Activated CD4-positive, alpha-beta memory T cell treated with anti-CD3 and anti-CD28 coated beads, Interleukin-2, amount 10 ng/mL, durations not matched to agents 7 days and 5 days (primary cell): ENCODE data around the gene MPIG6B. TPM values are rescaled to one million over a fixed set of nuclear protein-coding genes. Genes with fewer than 3 reads are reported as not detected.
"Not testable (repeated sequence)": the region's sequence is repeated elsewhere in the genome, so short reads cannot be mapped to it uniquely, and the experiment has no call there.

Experiments
- CTCF ChIA-PET: fragments of 350-600 bp; sonication (Branson Sonifier 250); formaldehyde crosslinking; loops from one replicate; lab custom pipeline; 2021; ENCODE audit warnings: antibody characterized with exemption, inconsistent platforms; lab: Charles Lee
- POLR2A ChIA-PET: fragments of 350-600 bp; sonication (Branson Sonifier 250); formaldehyde crosslinking; loops from one replicate; lab custom pipeline; 2021; ENCODE audit warnings: antibody characterized with exemption; lab: Charles Lee
- DNase-seq: peaks from one replicate; pipeline ENCODE4 v3.0.0-alpha.2; 2020
- H3K27ac Mint-ChIP-seq: one replicate; pipeline ENCODE4 v1.8.0; 2021; ENCODE audit warnings: mild to moderate bottlenecking, mixed read lengths
- H3K27me3 Mint-ChIP-seq: one replicate; pipeline ENCODE4 v1.8.0; 2021; ENCODE audit warnings: mixed read lengths
- H3K36me3 Mint-ChIP-seq: one replicate; pipeline ENCODE4 v1.8.0; 2021; ENCODE audit warnings: low read depth, mixed read lengths
- H3K4me1 Mint-ChIP-seq: one replicate; pipeline ENCODE4 v1.8.0; 2021; ENCODE audit warnings: mixed read lengths
- H3K4me3 Mint-ChIP-seq: one replicate; pipeline ENCODE4 v1.8.0; 2021; ENCODE audit warnings: mild to moderate bottlenecking, mixed read lengths
- H3K9me3 Mint-ChIP-seq: one replicate; pipeline ENCODE4 v1.8.0; 2021; ENCODE audit warnings: mixed read lengths
- total RNA-seq, 2 experiments: library from RNA; stranded (reverse); gene quantifications; one replicate each; pipeline ENCODE4 v1.2.3, GENCODE V29; 2021

Gene MPIG6B
- total RNA-seq, 2 experiments from 2014 or later = not detected

DNA sequence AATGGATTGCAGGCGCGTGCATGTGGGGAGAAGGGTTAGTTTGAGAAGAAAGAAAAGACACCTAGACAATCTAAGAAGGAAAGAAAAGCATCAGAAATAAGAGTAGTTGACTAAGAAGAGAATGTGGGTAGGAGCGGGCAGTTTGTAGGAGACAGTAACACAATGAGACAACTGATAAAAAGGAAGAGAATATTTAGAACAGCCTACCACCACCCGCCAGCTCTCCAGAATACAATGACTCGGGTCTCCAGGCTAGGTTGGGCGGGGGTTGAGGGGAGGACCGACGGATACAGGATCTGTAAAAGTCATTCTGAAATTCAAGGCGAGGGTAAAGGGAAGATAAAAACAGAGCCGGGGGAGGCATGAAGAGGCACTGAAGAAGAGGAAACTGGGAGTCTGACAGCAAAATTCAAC, 20.8 kb upstream of the MPIG6B start:
- peak overlapping the region; percentile 98 for H3K4me3 Mint-ChIP-seq
- ChIA-PET CTCF (interaction anchor here (0.6 to 2.6 kb wide), 4 partner anchors 36 to 128 kb away, joined by 3 to 18 read pairs (median 6); partner anchors contain the start of gene MSH5), POLR2A (interaction anchor here (0.7 to 3.7 kb wide), 20 partner anchors 9 to 196 kb away, joined by 3 to 73 read pairs (median 4); partner anchors contain the start of genes BAG6, C6orf47, CLIC1 and CSNK2B)
- H3K27me3 Mint-ChIP-seq = no peaks in the 10 kb centered on the region
- H3K27ac Mint-ChIP-seq = peak overlapping the region; percentile 95
- DNase-seq = no peak
- H3K36me3 Mint-ChIP-seq = peaks cover 19% of the 10 kb centered on the region
- H3K4me1 Mint-ChIP-seq = peaks cover 38% of the 10 kb centered on the region
- no peaks in the 10 kb centered on the region for H3K9me3 Mint-ChIP-seq

DNA sequence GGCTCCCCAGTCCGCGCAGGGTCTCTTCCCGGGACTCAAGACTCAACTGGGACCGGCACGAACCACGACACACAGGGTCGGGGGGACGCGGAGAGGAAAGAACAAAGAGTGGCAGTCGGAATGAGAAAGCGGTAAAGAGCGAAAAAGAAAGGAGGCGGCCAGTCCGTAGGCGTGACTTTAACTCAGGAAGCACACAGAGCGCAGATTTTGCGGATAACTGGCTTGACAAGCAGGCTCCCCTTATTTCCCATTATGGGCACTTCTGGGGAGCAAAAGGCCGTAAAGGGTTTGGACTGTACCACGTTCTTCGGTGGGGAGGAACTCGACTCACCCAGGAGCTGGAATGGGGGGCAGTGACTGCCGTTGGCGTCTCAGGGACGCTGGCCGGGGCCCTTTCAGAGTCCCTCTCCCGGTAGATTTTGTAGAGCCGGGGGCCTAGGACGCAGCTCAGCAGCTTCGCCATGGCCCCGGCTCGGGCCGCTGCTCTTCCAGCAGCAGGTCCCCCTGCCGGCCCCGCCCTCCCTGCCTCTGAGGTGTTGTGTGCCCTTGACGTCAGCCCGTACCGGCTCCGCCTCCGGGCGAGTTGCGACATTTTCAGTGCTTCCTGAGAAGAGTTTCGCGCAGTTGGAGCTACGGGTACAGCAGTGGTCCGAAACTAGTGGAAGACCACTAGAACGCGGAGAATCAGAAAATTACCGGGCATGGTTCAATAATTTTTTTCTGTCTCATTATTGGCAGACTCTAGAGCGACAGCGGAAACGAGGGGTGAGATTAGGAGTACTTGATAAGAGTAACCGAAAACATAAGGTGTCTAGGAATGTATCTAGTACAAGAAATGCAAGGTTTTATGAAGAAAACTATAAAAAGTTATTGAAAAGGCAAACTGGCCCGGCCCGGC, 20.1 kb upstream of the MPIG6B start, which contains the start of gene ABHD16A:
ABHD16A (minus strand) TSS at position 506 of the 898 bp plus-strand sequence; CDS start at position 463, 43 bp downstream.
- no peaks in the 10 kb centered on the region for H3K9me3 Mint-ChIP-seq
- peak; percentile 98 for DNase-seq
- peak within 1 kb of the TSS; percentile 95 for H3K27ac Mint-ChIP-seq
- CTCF ChIA-PET = interaction anchor here (0.6 to 2.6 kb wide), 11 partner anchors 9 to 249 kb away, joined by 3 to 18 read pairs (median 3); partner anchors contain the start of genes C6orf47, EHMT2 and MSH5
- H3K4me1 Mint-ChIP-seq = peaks cover 32% of the 10 kb centered on the region
- POLR2A ChIA-PET = interaction anchor here (0.7 to 3.7 kb wide), 25 partner anchors 8 to 195 kb away, joined by 3 to 73 read pairs (median 4); partner anchors contain the start of genes BAG6, C6orf47, CLIC1 and CSNK2B
- H3K27me3 Mint-ChIP-seq = no peaks in the 10 kb centered on the region
- H3K4me3 Mint-ChIP-seq = peak within 1 kb of the TSS; percentile 98
- peaks cover 14% of the 10 kb centered on the region for H3K36me3 Mint-ChIP-seq

DNA sequence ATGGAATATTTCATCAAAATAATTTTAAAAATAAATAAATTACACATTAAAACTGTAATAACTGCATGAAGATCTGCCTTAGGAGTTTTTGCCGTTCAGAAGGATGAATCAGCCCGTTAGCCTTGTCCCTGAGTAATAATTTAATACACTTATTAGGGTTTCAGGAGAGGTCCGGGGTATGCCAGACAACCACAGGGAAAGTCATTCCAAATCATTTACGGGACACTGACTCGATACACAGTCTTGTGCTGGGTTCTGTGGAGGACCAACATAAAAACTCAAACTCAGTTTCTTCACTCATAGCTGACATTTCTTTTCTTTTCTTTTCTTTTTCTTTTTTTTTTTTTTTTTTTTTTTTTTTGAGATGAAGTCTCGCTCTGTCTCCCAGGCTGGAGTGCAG, 17.2 kb upstream of the MPIG6B start:
- Mint-ChIP-seq H3K9me3 (no peaks in the 10 kb centered on the region), H3K27me3 (no peaks in the 10 kb centered on the region), H3K4me1 (peaks cover 29% of the 10 kb centered on the region), H3K4me3 (no peak overlapping the region), H3K27ac (no peak overlapping the region), H3K36me3 (peaks cover 4% of the 10 kb centered on the region)
- CTCF ChIA-PET = interaction anchor here (1.4 kb wide), 1 partner anchor 32 kb away, joined by 3 read pairs; no protein-coding TSS in a partner anchor
- POLR2A ChIA-PET = no interaction called here
- DNase-seq = no peak

DNA sequence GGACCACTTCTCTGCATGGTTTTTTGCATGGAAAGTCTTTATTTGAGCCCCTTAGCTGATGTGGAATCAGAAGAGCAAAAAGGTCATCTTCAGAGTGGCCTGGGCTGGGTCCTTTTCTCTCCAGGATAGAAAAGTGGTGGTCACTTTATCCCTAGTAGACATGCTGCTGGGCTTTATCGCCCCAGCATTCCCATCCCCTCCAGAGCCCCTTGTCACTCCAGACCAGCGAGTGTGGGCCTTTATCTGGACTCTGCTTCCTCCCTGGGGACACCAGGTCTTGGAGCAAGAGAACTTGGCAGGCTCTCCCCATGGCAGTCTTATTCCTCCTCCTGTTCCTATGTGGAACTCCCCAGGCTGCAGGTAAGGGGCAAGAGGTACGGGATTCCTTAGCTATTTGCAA, 16.6 kb upstream of the MPIG6B start, which contains the start of gene LY6G6F:
LY6G6F (plus strand) TSS at position 268 of the 400 bp plus-strand sequence; CDS start at position 309, 41 bp downstream.
- H3K27ac Mint-ChIP-seq = no peak within 1 kb of the TSS
- H3K4me1 Mint-ChIP-seq = peaks cover 29% of the 10 kb centered on the region
- H3K4me3 Mint-ChIP-seq = no peak within 1 kb of the TSS
- CTCF ChIA-PET = interaction anchor here (1.4 kb wide), 1 partner anchor 32 kb away, joined by 3 read pairs; no protein-coding TSS in a partner anchor
- no peaks in the 10 kb centered on the region for H3K36me3 Mint-ChIP-seq
- H3K9me3 Mint-ChIP-seq = no peaks in the 10 kb centered on the region
- DNase-seq = no peak
- H3K27me3 Mint-ChIP-seq = no peaks in the 10 kb centered on the region
- POLR2A ChIA-PET = interaction anchor here (0.6 kb wide), 1 partner anchor 121 kb away, joined by 3 read pairs; the partner anchor contains the start of gene HSPA1B

DNA sequence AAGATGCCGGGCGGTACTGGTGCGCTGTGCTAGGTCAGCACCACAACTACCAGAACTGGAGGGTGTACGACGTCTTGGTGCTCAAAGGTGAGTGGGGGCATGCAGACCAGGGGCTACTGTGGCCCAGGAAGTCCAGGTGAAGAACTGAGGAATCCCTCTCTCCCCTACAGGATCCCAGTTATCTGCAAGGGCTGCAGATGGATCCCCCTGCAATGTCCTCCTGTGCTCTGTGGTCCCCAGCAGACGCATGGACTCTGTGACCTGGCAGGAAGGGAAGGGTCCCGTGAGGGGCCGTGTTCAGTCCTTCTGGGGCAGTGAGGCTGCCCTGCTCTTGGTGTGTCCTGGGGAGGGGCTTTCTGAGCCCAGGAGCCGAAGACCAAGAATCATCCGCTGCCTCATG, 15.5 kb upstream of the MPIG6B start:
- POLR2A ChIA-PET = no interaction called here
- peaks cover 2% of the 10 kb centered on the region for H3K27me3 Mint-ChIP-seq
- no peak for DNase-seq
- H3K4me1 Mint-ChIP-seq = peaks cover 33% of the 10 kb centered on the region
- no peak overlapping the region for H3K27ac Mint-ChIP-seq
- no peaks in the 10 kb centered on the region for H3K36me3 Mint-ChIP-seq
- CTCF ChIA-PET = no interaction called here
- no peak overlapping the region for H3K4me3 Mint-ChIP-seq
- H3K9me3 Mint-ChIP-seq = no peaks in the 10 kb centered on the region

DNA sequence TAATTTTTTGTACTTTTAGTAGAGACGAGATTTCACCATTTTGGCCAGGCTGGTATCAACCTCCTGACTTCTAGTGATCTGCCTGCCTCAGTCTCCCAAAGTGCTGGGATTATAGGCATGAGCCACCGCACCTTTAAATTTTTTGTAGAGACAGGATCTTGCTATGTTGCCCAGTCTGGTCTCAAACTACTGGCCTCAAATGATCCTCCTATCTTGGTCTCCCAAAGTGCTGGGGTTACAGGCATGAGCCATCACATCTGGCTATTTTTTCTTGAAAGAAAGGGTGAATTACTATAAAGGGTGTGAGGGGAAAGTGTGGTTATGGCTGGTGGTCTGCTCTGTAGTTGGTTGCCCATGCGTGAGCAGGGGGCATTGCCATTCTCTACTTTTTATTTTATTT, 14.9 kb upstream of the MPIG6B start:
- Mint-ChIP-seq H3K4me3 (no peak overlapping the region), H3K27ac (no peak overlapping the region), H3K4me1 (peaks cover 32% of the 10 kb centered on the region), H3K36me3 (no peaks in the 10 kb centered on the region), H3K27me3 (peaks cover 6% of the 10 kb centered on the region), H3K9me3 (no peaks in the 10 kb centered on the region)
- CTCF ChIA-PET = no interaction called here
- no peak for DNase-seq
- POLR2A ChIA-PET = no interaction called here

DNA sequence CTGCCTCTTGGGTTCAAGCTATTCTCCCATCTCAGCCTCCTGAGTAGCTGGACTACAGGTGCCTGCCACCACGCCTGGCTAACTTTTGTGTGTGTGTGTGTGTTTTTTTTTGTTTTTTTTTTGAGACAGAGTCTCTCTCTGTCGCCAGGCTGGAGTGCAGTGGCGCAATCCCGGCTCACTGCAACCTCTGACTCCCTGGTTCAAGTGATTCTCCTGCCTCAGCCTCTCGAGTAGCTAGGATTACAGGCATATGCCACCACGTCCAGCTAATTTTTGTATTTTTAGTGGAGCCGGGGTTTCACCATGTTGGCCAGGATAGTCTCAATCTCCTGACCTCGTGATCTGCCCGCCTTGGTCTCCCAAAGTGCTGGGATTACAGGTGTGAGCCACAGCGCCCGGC, 14.0 kb upstream of the MPIG6B start:
- H3K4me1 Mint-ChIP-seq = peaks cover 26% of the 10 kb centered on the region
- H3K4me3 Mint-ChIP-seq, H3K27me3 Mint-ChIP-seq, H3K36me3 Mint-ChIP-seq, POLR2A ChIA-PET, DNase-seq, H3K9me3 Mint-ChIP-seq, H3K27ac Mint-ChIP-seq: not testable (repeated sequence)
- CTCF ChIA-PET = interaction anchor here (0.7 kb wide), 1 partner anchor 1159 kb away, joined by 3 read pairs; no protein-coding TSS in a partner anchor

DNA sequence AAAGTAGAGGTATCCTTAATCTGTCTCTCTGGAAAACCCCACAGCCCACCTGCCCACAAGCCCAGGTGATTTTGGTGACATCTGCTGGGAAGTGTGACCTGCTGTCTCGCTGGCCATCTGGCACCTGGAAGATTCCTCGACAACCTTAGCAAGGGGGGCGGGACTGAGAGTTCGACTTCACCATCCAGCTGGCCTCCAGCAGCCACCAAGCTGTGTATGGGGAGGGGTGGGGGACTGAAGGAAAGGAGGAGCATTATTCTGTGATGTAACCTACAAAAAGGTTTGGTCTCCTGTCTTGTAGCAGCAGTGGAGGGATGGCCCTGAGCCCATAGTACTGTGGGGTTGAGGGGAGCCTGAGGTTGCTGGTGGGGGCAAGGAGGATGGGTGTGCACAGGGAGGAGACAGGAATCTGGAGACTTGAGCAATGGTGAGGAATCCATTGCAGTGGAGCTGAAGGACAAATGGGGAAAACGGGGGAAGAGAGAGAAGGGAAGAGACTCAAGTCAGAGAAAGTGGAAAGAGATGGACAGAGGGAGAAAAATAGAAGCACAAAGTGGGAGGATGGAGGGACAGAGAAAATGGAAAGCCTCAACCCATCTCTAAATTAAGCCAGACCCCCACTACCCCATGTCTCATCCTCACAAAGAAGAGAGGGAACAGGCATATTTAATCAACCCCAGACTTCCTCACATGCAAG, 12.5 kb upstream of the MPIG6B start:
- CTCF ChIA-PET = interaction anchor here (1.0 to 1.6 kb wide), 3 partner anchors 21 to 241 kb away, joined by 4 to 5 read pairs (median 4); no protein-coding TSS in a partner anchor
- Mint-ChIP-seq H3K27ac (no peak overlapping the region), H3K9me3 (no peaks in the 10 kb centered on the region)

DNA sequence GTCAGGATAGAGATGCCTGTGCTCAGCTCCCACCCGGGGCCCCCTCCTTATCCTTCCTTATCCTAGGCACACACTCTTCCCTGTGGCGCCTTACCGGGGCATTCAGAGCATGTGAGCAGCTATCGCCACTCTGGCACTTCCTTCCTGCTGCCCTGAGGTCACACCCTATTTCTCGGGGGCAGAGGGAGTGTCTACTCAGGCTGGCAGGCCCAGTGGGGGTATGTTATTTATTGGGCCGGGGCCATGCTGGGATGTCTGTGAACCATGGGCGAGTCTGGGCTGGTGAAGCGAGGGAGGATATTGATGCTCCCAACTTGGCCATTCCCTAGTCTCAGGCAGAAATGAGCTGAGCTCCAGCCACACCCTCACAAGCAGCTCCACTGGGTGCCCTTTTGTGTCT, 11.9 kb upstream of the MPIG6B start:
- no peaks in the 10 kb centered on the region for H3K36me3 Mint-ChIP-seq
- peak overlapping the region; percentile 30 for H3K4me3 Mint-ChIP-seq
- peak overlapping the region; percentile 47 for H3K27ac Mint-ChIP-seq
- no peaks in the 10 kb centered on the region for H3K9me3 Mint-ChIP-seq
- H3K4me1 Mint-ChIP-seq = peaks cover 26% of the 10 kb centered on the region
- peaks cover 13% of the 10 kb centered on the region for H3K27me3 Mint-ChIP-seq
- ChIA-PET POLR2A (interaction anchor here (0.6 to 2.7 kb wide), 12 partner anchors 8 to 127 kb away, joined by 3 to 9 read pairs (median 3); partner anchors contain the start of genes ABHD16A, CLIC1 and MSH5), CTCF (interaction anchor here (0.6 to 1.6 kb wide), 7 partner anchors 22 to 241 kb away, joined by 3 to 5 read pairs (median 3); partner anchors contain the start of gene VARS1)
- DNase-seq = no peak

More for the DNA sequence above, 12.5 kb upstream of the MPIG6B start:
- peaks cover 26% of the 10 kb centered on the region for H3K4me1 Mint-ChIP-seq
- no peak for DNase-seq
- peak overlapping the region; percentile 30 for H3K4me3 Mint-ChIP-seq
- POLR2A ChIA-PET = interaction anchor here (0.6 to 2.7 kb wide), 12 partner anchors 8 to 128 kb away, joined by 3 to 9 read pairs (median 3); partner anchors contain the start of genes ABHD16A, CLIC1 and MSH5
- H3K36me3 Mint-ChIP-seq = no peaks in the 10 kb centered on the region
- peaks cover 13% of the 10 kb centered on the region for H3K27me3 Mint-ChIP-seq

DNA sequence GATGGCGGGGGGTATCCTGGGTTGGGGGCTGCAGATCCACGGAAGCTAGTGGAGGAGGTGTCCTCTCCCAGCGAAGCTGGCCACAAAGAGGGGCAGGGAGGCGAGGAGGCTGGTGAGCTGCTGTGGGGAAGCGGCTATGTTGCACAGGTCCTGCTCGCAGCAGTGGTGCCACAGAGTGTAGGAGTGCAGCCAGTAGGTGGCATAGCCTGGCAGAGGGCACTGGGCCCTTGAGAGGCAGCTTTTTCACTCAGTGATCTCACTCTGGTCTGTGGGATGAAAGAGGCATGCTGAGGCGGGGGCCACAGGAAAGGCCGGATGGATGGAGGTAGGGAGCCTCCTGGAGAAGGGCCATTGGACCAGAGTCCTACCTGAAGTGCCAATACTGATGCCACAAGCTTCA, 10.9 kb upstream of the MPIG6B start:
- CTCF ChIA-PET = interaction anchor here (0.6 to 1.6 kb wide), 5 partner anchors 9 to 240 kb away, joined by 3 to 4 read pairs (median 3); partner anchors contain the start of gene ABHD16A
- Mint-ChIP-seq H3K27me3 (peaks cover 13% of the 10 kb centered on the region), H3K27ac (no peak overlapping the region), H3K36me3 (no peaks in the 10 kb centered on the region), H3K9me3 (no peaks in the 10 kb centered on the region), H3K4me3 (no peak overlapping the region), H3K4me1 (peaks cover 26% of the 10 kb centered on the region)
- DNase-seq = peak; percentile 30
- POLR2A ChIA-PET = interaction anchor here (1.8 to 2.7 kb wide), 4 partner anchors 9 to 28 kb away, joined by 6 to 9 read pairs (median 7); partner anchors contain the start of genes ABHD16A, DDAH2 and MSH5

DNA sequence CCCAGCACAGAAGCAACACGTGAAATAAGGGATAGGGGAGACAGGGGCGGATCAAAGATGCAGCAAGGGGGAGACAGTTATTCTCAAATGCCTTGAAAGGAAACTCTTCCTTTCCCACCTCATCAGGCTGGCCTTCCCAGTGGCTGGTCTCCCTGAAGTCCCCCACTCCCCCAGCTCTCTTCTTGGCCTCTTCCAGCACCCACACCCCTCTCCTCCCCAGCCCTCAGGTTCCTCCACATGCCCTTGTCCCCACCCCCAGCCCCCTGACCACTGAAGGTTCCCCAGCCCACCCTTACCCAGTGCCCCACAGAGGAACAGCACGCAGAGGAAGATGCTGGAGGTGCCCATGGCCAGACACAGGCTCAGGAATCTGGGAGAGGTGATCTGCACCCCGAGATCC, 9.7 kb upstream of the MPIG6B start:
- ChIA-PET POLR2A (interaction anchor here (1.2 to 2.7 kb wide), 3 partner anchors 12 to 27 kb away, joined by 3 to 7 read pairs (median 6); partner anchors contain the start of genes DDAH2 and MSH5), CTCF (interaction anchor here (1.1 kb wide), 1 partner anchor 25 kb away, joined by 3 read pairs; no protein-coding TSS in a partner anchor)
- H3K4me1 Mint-ChIP-seq = peaks cover 26% of the 10 kb centered on the region
- H3K36me3 Mint-ChIP-seq = no peaks in the 10 kb centered on the region
- H3K27me3 Mint-ChIP-seq = peaks cover 13% of the 10 kb centered on the region
- no peak overlapping the region for H3K27ac Mint-ChIP-seq
- H3K4me3 Mint-ChIP-seq = no peak overlapping the region
- no peaks in the 10 kb centered on the region for H3K9me3 Mint-ChIP-seq
- DNase-seq = no peak
